Spleen (tissue), 11 donors: ENCODE data around the gene WDR83. TPM values are rescaled to one million over a fixed set of nuclear protein-coding genes. Genes with fewer than 3 reads are reported as not detected.

Experiments
- DNase-seq: peaks from one replicate; pipeline ENCODE4 v3.0.0-alpha.2; 2020
- H3K27ac ChIP-seq, 8 donors: fragments of 200-600 bp; sonication (generic) in 7 of 8; 1 replicate in 4 of 8; 2 replicates in 4 of 8; pipeline versions ENCODE4 v1.5.0 to v1.8.0; 2016 to 2021; ENCODE audit warnings: inconsistent platforms in 4 of 8, mild to moderate bottlenecking in 4 of 8, moderate library complexity in 1 of 8
- H3K27me3 ChIP-seq, 7 donors: fragments of 200-600 bp; sonication (generic) in 6 of 7; replicated peaks in 1 of 7; 1 replicate in 4 of 7; 2 replicates in 3 of 7; pipeline versions ENCODE4 v1.5.0 to v1.8.0; 2016 to 2021; ENCODE audit warnings: inconsistent platforms in 3 of 7, mild to moderate bottlenecking in 1 of 7
- H3K36me3 ChIP-seq, 6 donors: fragments of 200-600 bp; sonication (generic) in 5 of 6; 1 replicate in 4 of 6; 2 replicates in 2 of 6; pipeline versions ENCODE4 v1.5.0 to v1.8.0; 2016 to 2021; ENCODE audit warnings: inconsistent platforms in 2 of 6
- H3K4me1 ChIP-seq, 6 donors: fragments of 200-600 bp; sonication (generic) in 5 of 6; 1 replicate in 3 of 6; 2 replicates in 3 of 6; pipeline versions ENCODE4 v1.5.0 to v1.8.0; 2016 to 2021; ENCODE audit warnings: inconsistent platforms in 3 of 6
- H3K4me3 ChIP-seq, 8 donors: fragments of 200-600 bp; sonication (generic) in 7 of 8; 1 replicate in 4 of 8; 2 replicates in 4 of 8; pipeline versions ENCODE4 v1.5.0 to v1.8.0; 2016 to 2021; ENCODE audit warnings: inconsistent platforms in 4 of 8, mild to moderate bottlenecking in 4 of 8, moderate library complexity in 2 of 8
- H3K9me3 ChIP-seq, 8 donors: fragments of 200-600 bp; sonication (generic) in 7 of 8; 1 replicate in 4 of 8; 2 replicates in 4 of 8; pipeline versions ENCODE4 v1.5.0 to v1.8.0; 2016 to 2021; ENCODE audit warnings: inconsistent platforms in 4 of 8
- POLR2A ChIP-seq, 3 donors: fragments of 450-650 bp; IDR thresholded peaks; one replicate each; pipeline ENCODE4 v1.5.1; 2017; ENCODE audit warnings: antibody characterized with exemption in 3 of 3, mild to moderate bottlenecking in 1 of 3
- POLR2AphosphoS5 ChIP-seq, 3 donors: sonication (generic); formaldehyde crosslinking; IDR thresholded peaks; one replicate each; pipeline ENCODE4 v1.5.1; 2017; ENCODE audit warnings: antibody characterized with exemption in 3 of 3
- WGBS, 5 donors: extraction: QIAGEN DNeasy Blood & Tissue Kit in 3 of 5; methylation state at CpG; one replicate each; pipeline versions ENCODE4 v1.1.5 to v1.1.7; 2013 to 2018; 5-methylcytosine and 5-hydroxymethylcytosine counted together
- intact Hi-C: fragments of 100-400 bp; cut with DNase I; formaldehyde crosslinking; loops from one replicate; pipeline ENCODE4 v1.15.0; 2023; ENCODE audit warnings: low total_unique reads
- polyA plus RNA-seq, 3 donors: library from polyadenylated mRNA; stranded (reverse); fragments of 200-250 nt; gene quantifications; one replicate each; pipeline ENCODE4 v1.2.1, GENCODE V29; 2013
- total RNA-seq, 7 donors: library from RNA; depleted of rRNA in 3 of 7; stranded (reverse); fragments of >200 nt in 3 of 7; fragmentation: NEBNext Ultra II Directional in 4 of 7; extraction: Animal tissue kit (Norgen Biotek cat#: 25700) in 4 of 7; gene quantifications; one replicate each; pipeline versions ENCODE4 v1.1.0 to v1.2.1, GENCODE V29; 2016 to 2021
- TF ChIP-seq, protein P1 (sequence below), 11 experiments: fragments of 200-600 bp in 7 of 11; fragments of 450-650 bp in 4 of 11; sonication (generic) in 4 of 11; IDR thresholded peaks in 8 of 11; conservative IDR thresholded peaks in 3 of 11; 1 replicate in 7 of 11; 2 replicates in 4 of 11; pipeline versions ENCODE4 v1.4.0 to v1.8.0; 2016 to 2021; ENCODE audit warnings: antibody characterized with exemption in 11 of 11, inconsistent platforms in 4 of 11, mild to moderate bottlenecking in 1 of 11
- donor health status: healthy with polysubstance abuse.
- donor health status: DM: no; HTN: no; CAD: no; lungs with moderate emphysema.
- donor health status: DM: no; HTN: no; CAD: no.
- donor health status: Bipolar disorder and iron deficiency.
- donor health status: healthy.
- donor health status: DM: no; HTN: no; CAD: no.
- donor health status: DM: yes; HTN: yes; CAD: no.

Gene WDR83
- total and polyA plus RNA-seq, 10 donors = 6.4 to 19.5 (median 13.6) TPM

GRCh38 chr19:12657966-12658365 is 8.6 kb upstream of the WDR83 start:
- no peaks in the 10 kb centered on the region for H3K9me3 ChIP-seq
- WGBS, 5 donors = 91 to 96% (median 95%) methylated on average over 22 of the region's 22 CpGs
- no peaks in the 10 kb centered on the region for H3K4me1 ChIP-seq
- TF ChIP-seq, protein P1, sequence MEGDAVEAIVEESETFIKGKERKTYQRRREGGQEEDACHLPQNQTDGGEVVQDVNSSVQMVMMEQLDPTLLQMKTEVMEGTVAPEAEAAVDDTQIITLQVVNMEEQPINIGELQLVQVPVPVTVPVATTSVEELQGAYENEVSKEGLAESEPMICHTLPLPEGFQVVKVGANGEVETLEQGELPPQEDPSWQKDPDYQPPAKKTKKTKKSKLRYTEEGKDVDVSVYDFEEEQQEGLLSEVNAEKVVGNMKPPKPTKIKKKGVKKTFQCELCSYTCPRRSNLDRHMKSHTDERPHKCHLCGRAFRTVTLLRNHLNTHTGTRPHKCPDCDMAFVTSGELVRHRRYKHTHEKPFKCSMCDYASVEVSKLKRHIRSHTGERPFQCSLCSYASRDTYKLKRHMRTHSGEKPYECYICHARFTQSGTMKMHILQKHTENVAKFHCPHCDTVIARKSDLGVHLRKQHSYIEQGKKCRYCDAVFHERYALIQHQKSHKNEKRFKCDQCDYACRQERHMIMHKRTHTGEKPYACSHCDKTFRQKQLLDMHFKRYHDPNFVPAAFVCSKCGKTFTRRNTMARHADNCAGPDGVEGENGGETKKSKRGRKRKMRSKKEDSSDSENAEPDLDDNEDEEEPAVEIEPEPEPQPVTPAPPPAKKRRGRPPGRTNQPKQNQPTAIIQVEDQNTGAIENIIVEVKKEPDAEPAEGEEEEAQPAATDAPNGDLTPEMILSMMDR (IDR thresholded peaks at IDR 0.05 in 8 of 11, conservative IDR thresholded peaks at IDR 0.05 in 3 of 11) = no peak
- TF ChIP-seq POLR2AphosphoS5 (IDR thresholded peaks at IDR 0.05) = peak in 1 of 3 donors; percentile 14
- H3K27ac ChIP-seq = no peak overlapping the region
- intact Hi-C loops = no loop called here
- no peak overlapping the region for H3K4me3 ChIP-seq
- no peak for DNase-seq
- peaks cover 0 to 100% (median 92%) of the 10 kb centered on the region in 6 donors for H3K36me3 ChIP-seq
- no peaks in the 10 kb centered on the region for H3K27me3 ChIP-seq

GRCh38 chr19:12660980-12661379 is 5.6 kb upstream of the WDR83 start:
- Histone ChIP-seq H3K4me3 (no peak overlapping the region), H3K36me3 (peaks cover 0 to 92% (median 87%) of the 10 kb centered on the region in 6 donors), H3K9me3 (no peaks in the 10 kb centered on the region), H3K27ac (no peak overlapping the region), H3K27me3 (no peaks in the 10 kb centered on the region), H3K4me1 (peaks cover 8 to 27% (median 21%) of the 10 kb centered on the region in 6 donors)
- DNase-seq = no peak
- TF ChIP-seq, protein P1 (IDR thresholded peaks at IDR 0.05 in 8 of 11, conservative IDR thresholded peaks at IDR 0.05 in 3 of 11) = no peak
- TF ChIP-seq POLR2AphosphoS5 (IDR thresholded peaks at IDR 0.05) = peak in 1 of 3 donors; percentile 11
- no peak for TF ChIP-seq POLR2A (IDR thresholded peaks at IDR 0.05)
- intact Hi-C loops = no loop called here
- WGBS, 5 donors = 87 to 98% (median 93%) methylated on average over 10 to 12 of the region's 12 CpGs

DNA sequence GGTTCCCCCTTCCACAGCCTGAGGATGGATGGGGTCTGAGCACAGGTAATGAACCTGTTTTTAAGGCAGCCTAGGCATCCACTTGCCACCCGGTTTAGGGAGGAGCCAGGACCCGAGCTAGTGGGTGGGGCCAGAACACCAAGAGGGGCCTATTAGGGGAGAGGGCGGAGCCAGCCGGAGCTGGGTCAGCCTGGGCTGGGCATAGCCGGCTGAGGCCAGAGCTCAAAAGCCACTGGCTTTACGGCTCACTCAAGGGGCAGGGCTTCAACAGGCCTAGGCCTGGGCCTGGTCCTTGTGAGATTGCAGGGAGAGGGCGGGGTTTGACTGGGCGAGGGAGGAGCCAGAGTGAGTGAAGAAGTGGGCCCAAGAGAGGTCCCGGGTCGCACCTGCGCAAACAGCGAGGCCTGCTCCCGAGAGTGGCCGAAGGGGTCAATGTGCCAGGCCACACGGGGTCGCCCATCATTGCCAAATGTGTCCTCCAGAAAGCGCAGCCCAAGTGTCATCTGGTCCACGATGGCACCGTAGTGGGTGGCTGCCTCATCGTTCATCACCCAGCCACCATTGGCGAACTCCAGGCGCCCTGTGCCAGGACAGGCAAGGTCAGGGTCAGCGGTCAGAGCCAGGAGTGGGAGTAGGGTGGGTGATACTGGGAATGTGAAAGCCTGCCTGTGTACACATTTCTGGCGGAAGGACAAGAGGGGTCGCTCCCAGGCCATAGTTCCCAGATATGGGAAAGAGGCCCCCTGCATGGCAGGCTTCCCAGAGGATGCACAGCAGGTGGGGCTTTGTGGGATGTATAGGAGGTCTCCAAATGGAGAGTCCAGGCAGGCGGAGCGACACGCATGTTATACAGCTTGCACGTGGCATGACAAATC is 2.0 kb upstream of the WDR83 start:
- peak overlapping the region in 7 of 8 donors; percentile 76 to 92 (median 87) for H3K27ac ChIP-seq
- H3K4me1 ChIP-seq = peaks cover 24 to 59% (median 47%) of the 10 kb centered on the region in 6 donors
- peaks cover 0 to 64% (median 54%) of the 10 kb centered on the region in 6 donors for H3K36me3 ChIP-seq
- no peaks in the 10 kb centered on the region for H3K9me3 ChIP-seq
- no peaks in the 10 kb centered on the region for H3K27me3 ChIP-seq
- intact Hi-C loops = no loop called here
- WGBS, 5 donors = 72 to 89% (median 80%) methylated on average over 23 to 29 of the region's 29 CpGs
- H3K4me3 ChIP-seq = peak overlapping the region in 4 of 8 donors; percentile 68 to 98 (median 82)
- peak in 1 of 3 donors; percentile 27 for TF ChIP-seq POLR2AphosphoS5 (IDR thresholded peaks at IDR 0.05)
- TF ChIP-seq POLR2A (IDR thresholded peaks at IDR 0.05) = no peak
- TF ChIP-seq, protein P1 (IDR thresholded peaks at IDR 0.05 in 8 of 11, conservative IDR thresholded peaks at IDR 0.05 in 3 of 11) = no peak
- DNase-seq = peak; percentile 84

DNA sequence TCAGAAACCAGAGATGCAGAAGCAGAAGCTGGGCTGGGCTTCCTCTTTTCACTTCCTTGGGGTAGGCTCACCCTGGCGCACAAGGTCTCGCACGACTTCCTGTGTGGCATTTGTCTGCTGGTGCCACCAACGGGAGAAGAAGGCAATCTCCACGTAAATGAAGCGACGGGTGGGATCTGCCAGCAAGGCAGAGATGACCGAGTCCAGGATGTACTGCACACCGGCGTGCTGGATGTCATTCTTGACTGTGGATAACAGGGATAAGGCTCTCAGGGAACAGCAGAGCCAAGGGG is 1.4 kb upstream of the WDR83 start:
- intact Hi-C loops = no loop called here
- no peak for TF ChIP-seq POLR2A (IDR thresholded peaks at IDR 0.05)
- peak in 2 of 3 donors; percentile 79 to 81 for TF ChIP-seq POLR2AphosphoS5 (IDR thresholded peaks at IDR 0.05)
- peaks cover 0 to 58% (median 49%) of the 10 kb centered on the region in 6 donors for H3K36me3 ChIP-seq
- H3K4me1 ChIP-seq = peaks cover 27 to 64% (median 52%) of the 10 kb centered on the region in 6 donors
- no peaks in the 10 kb centered on the region for H3K9me3 ChIP-seq
- DNase-seq = peak; percentile 93
- peak overlapping the region; percentile 19 to 92 (median 86) for H3K27ac ChIP-seq
- 12 to 41% (median 31%) methylated on average over 10 of the region's 10 CpGs for WGBS, 5 donors
- peak overlapping the region; percentile 68 to 98 (median 82) for H3K4me3 ChIP-seq
- H3K27me3 ChIP-seq = no peaks in the 10 kb centered on the region
